ENCODE data around the gene THAP8. TPM values are rescaled to one million over a fixed set of nuclear protein-coding genes. Genes with fewer than 3 reads are reported as not detected.

The THAP8 gene
- total RNA-seq, 1 experiment from 2014 or later: 7.6 TPM

GRCh38 chr19:35990771-35991730 is 63.0 kb downstream of the THAP8 start:
- intact Hi-C loops (cut with micrococcal nuclease; ENCODE audit: unreplicated experiment): no loop called here
- CTCF ChIA-PET: interaction anchor here (0.7 to 1.0 kb wide), 2 partner anchors 17 to 23 kb away, joined by 3 to 4 read pairs; partner anchors contain the start of gene ALKBH6
- Mint-ChIP-seq H3K9me3 (ENCODE audit: unreplicated experiment) (no peaks in the 10 kb centered on the region), H3K27ac (ENCODE audit: unreplicated experiment) (no peak overlapping the region), H3K4me1 (ENCODE audit: low read depth, unreplicated experiment) (peaks cover 2% of the 10 kb centered on the region), H3K4me3 (ENCODE audit: unreplicated experiment) (no peak overlapping the region), H3K27me3 (ENCODE audit: insufficient read depth, unreplicated experiment) (peaks cover 3% of the 10 kb centered on the region), H3K36me3 (ENCODE audit: insufficient read depth, unreplicated experiment) (peaks cover 11% of the 10 kb centered on the region)
- TF ChIP-seq CTCF (IDR thresholded peaks at IDR 0.05; ENCODE audit: insufficient read depth in 1 of 2, low read depth in 1 of 2, low read length in 1 of 2, severe bottlenecking in 1 of 2, unreplicated experiment in 1 of 2): no peak
- no peaks in the 10 kb centered on the region for H3K36me3 ChIP-seq (ENCODE audit: control insufficient read depth, insufficient read depth, low read length)
- no peak overlapping the region for H3K4me3 ChIP-seq (ENCODE audit: low read depth, low read length)
- no peaks in the 10 kb centered on the region for H3K4me1 ChIP-seq
- no peaks in the 10 kb centered on the region for H3K27me3 ChIP-seq (replicated peaks; ENCODE audit: control insufficient read depth, insufficient read depth, low read length)
- DNase-seq: no peak
- no TSS peak for BruUV-seq (replicated peaks)
- H3K9me3 ChIP-seq: peaks cover 8% of the 10 kb centered on the region; the same call in 1 of the 2 replicates
- POLR2A ChIA-PET: no interaction called here

- H3K4me3 Mint-ChIP-seq (ENCODE audit: unreplicated experiment): no peak overlapping the region
- Histone ChIP-seq H3K9me3 (peaks cover 8% of the 10 kb centered on the region; the same call in 1 of the 2 replicates), H3K36me3 (ENCODE audit: control insufficient read depth, insufficient read depth, low read length) (no peaks in the 10 kb centered on the region), H3K4me3 (ENCODE audit: low read depth, low read length) (no peak overlapping the region), H3K27me3 (replicated peaks; ENCODE audit: control insufficient read depth, insufficient read depth, low read length) (peaks cover 2% of the 10 kb centered on the region), H3K4me1 (no peaks in the 10 kb centered on the region)
- no peak for DNase-seq
- ChIA-PET POLR2A (no interaction called here), CTCF (no interaction called here)
- H3K27ac Mint-ChIP-seq (ENCODE audit: unreplicated experiment): no peak overlapping the region
- no TSS peak for BruUV-seq (replicated peaks)
- H3K4me1 Mint-ChIP-seq (ENCODE audit: low read depth, unreplicated experiment): no peaks in the 10 kb centered on the region
- H3K27me3 Mint-ChIP-seq (ENCODE audit: insufficient read depth, unreplicated experiment): peaks cover 10% of the 10 kb centered on the region
- no peaks in the 10 kb centered on the region for H3K9me3 Mint-ChIP-seq (ENCODE audit: unreplicated experiment)
- intact Hi-C loops (cut with micrococcal nuclease; ENCODE audit: unreplicated experiment): no loop called here
- H3K36me3 Mint-ChIP-seq (ENCODE audit: insufficient read depth, unreplicated experiment): peaks cover 6% of the 10 kb centered on the region
- no peak for TF ChIP-seq CTCF (IDR thresholded peaks at IDR 0.05; ENCODE audit: insufficient read depth in 1 of 2, low read depth in 1 of 2, low read length in 1 of 2, severe bottlenecking in 1 of 2, unreplicated experiment in 1 of 2)
Measured at GRCh38 chr19:35990156-35990555, 63.9 kb downstream of the THAP8 start.

- intact Hi-C loops (cut with micrococcal nuclease; ENCODE audit: unreplicated experiment): no loop called here
- no peak overlapping the region for H3K27ac Mint-ChIP-seq (ENCODE audit: unreplicated experiment)
- ChIA-PET POLR2A (no interaction called here), CTCF (no interaction called here)
- no peaks in the 10 kb centered on the region for H3K36me3 ChIP-seq (ENCODE audit: control insufficient read depth, insufficient read depth, low read length)
- no peaks in the 10 kb centered on the region for H3K4me1 ChIP-seq
- DNase-seq: no peak
- no peak overlapping the region for H3K4me3 Mint-ChIP-seq (ENCODE audit: unreplicated experiment)
- H3K4me3 ChIP-seq (ENCODE audit: low read depth, low read length): no peak overlapping the region
- peaks cover 6% of the 10 kb centered on the region for H3K36me3 Mint-ChIP-seq (ENCODE audit: insufficient read depth, unreplicated experiment)
- TF ChIP-seq CTCF (IDR thresholded peaks at IDR 0.05; ENCODE audit: insufficient read depth in 1 of 2, low read depth in 1 of 2, low read length in 1 of 2, severe bottlenecking in 1 of 2, unreplicated experiment in 1 of 2): no peak
- peaks cover 2% of the 10 kb centered on the region for H3K27me3 ChIP-seq (replicated peaks; ENCODE audit: control insufficient read depth, insufficient read depth, low read length)
- BruUV-seq (replicated peaks): no TSS peak
- no peaks in the 10 kb centered on the region for H3K4me1 Mint-ChIP-seq (ENCODE audit: low read depth, unreplicated experiment)
- peaks cover 15% of the 10 kb centered on the region for H3K27me3 Mint-ChIP-seq (ENCODE audit: insufficient read depth, unreplicated experiment)
- peaks cover 8% of the 10 kb centered on the region; the same call in 1 of the 2 replicates for H3K9me3 ChIP-seq
- no peaks in the 10 kb centered on the region for H3K9me3 Mint-ChIP-seq (ENCODE audit: unreplicated experiment)
Measured at GRCh38 chr19:35988824-35989223, 65.3 kb downstream of the THAP8 start.

All from Caco-2 (cell line).